A549 (cell line): ENCODE data around the gene NKG7.

ENCODE experiments used
- HDAC2 ChIP-seq: fragments of 200-600 bp; sonication (generic); IDR thresholded peaks from 2 replicates; pipeline ENCODE4 v1.6.1; 2016
- MAZ ChIP-seq: fragments of 150-350 bp; IDR thresholded peaks from 2 replicates; pipeline ENCODE4 v1.6.1; 2014; ENCODE audit warnings: antibody characterized with exemption, low read depth, low read length, borderline replicate concordance
- TF ChIP-seq, protein P1 (sequence below): fragments of >200 bp; sonication (Bioruptor Twin); formaldehyde crosslinking; IDR thresholded peaks from 3 replicates; pipeline ENCODE4 v1.5.1; 2016
- TF ChIP-seq, protein P2 (sequence below): fragments of 450-650 bp; IDR thresholded peaks from 2 replicates; pipeline ENCODE4 v1.6.1; 2014; ENCODE audit warnings: antibody characterized with exemption

DNA sequence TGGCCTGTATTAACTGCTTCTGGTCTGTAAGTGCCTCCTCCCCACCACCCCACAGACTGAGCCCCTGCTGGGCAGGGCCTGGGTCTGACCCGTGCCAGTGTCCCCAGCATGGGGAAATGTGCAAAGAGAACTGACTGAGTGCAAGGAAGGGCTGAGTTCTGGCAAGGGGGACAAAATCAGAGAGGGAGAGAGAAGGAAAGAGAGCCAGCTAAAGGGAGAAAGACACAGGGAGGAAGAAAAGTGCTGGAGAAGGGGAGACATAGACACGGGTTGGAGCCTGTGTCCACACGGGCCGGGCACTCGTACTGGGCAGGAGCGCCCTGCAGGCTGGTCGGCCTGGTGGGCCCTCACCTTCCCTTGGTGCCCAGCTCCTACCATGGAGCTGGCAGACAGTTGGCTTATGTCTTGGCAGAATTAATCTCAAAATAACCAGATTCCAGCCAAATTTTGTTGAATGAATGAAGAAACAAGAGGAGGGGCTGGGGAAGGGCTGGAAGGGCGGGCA is 1.2 kb downstream of the NKG7 start:
- TF ChIP-seq, protein P1, sequence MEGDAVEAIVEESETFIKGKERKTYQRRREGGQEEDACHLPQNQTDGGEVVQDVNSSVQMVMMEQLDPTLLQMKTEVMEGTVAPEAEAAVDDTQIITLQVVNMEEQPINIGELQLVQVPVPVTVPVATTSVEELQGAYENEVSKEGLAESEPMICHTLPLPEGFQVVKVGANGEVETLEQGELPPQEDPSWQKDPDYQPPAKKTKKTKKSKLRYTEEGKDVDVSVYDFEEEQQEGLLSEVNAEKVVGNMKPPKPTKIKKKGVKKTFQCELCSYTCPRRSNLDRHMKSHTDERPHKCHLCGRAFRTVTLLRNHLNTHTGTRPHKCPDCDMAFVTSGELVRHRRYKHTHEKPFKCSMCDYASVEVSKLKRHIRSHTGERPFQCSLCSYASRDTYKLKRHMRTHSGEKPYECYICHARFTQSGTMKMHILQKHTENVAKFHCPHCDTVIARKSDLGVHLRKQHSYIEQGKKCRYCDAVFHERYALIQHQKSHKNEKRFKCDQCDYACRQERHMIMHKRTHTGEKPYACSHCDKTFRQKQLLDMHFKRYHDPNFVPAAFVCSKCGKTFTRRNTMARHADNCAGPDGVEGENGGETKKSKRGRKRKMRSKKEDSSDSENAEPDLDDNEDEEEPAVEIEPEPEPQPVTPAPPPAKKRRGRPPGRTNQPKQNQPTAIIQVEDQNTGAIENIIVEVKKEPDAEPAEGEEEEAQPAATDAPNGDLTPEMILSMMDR = no peak
- no peak for TF ChIP-seq MAZ
- TF ChIP-seq, protein P2, sequence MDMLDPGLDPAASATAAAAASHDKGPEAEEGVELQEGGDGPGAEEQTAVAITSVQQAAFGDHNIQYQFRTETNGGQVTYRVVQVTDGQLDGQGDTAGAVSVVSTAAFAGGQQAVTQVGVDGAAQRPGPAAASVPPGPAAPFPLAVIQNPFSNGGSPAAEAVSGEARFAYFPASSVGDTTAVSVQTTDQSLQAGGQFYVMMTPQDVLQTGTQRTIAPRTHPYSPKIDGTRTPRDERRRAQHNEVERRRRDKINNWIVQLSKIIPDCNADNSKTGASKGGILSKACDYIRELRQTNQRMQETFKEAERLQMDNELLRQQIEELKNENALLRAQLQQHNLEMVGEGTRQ = no peak
- no peak for TF ChIP-seq HDAC2
